ENCODE data around the gene STX18. TPM values are rescaled to one million over a fixed set of nuclear protein-coding genes. Genes with fewer than 3 reads are reported as not detected.

Gene STX18
- total RNA-seq, 1 donor from 2014 or later = 33.9 TPM

- no peak overlapping the region for H3K27ac Mint-ChIP-seq
- H3K9me3 Mint-ChIP-seq = no peaks in the 10 kb centered on the region
- TF ChIP-seq EZH2 (IDR thresholded peaks at IDR 0.05) (no peak), CTCF (IDR thresholded peaks at IDR 0.05) (no peak), EZH2phosphoT487 (IDR thresholded peaks at IDR 0.05) (no peak)
- Histone ChIP-seq H3K4me2 (no peak overlapping the region), H4K20me1 (ENCODE audit: low read depth) (peaks cover 12% of the 10 kb centered on the region), H3K36me3 (no peaks in the 10 kb centered on the region), H3K27ac (no peak overlapping the region), H3K9ac (no peak overlapping the region), H3K4me1 (peaks cover 15% of the 10 kb centered on the region), H3F3A (ENCODE audit: low read depth) (peaks cover 13% of the 10 kb centered on the region), H3K4me3 (no peak overlapping the region), H2AFZ (replicated peaks) (no peak overlapping the region), H3K9me3 (ENCODE audit: low read depth) (no peaks in the 10 kb centered on the region), H3K27me3 (no peaks in the 10 kb centered on the region), H3K79me2 (ENCODE audit: low read depth) (no peaks in the 10 kb centered on the region)
- H3K4me1 Mint-ChIP-seq = peaks cover 45% of the 10 kb centered on the region
- H3K36me3 Mint-ChIP-seq = peaks cover 7% of the 10 kb centered on the region
- H3K4me3 Mint-ChIP-seq = no peak overlapping the region
- no peaks in the 10 kb centered on the region for H3K27me3 Mint-ChIP-seq (ENCODE audit: insufficient read depth, low read depth)
- no peak for DNase-seq (ENCODE audit: low spot score)
Observed at GRCh38 chr4:4428966-4429875, 112.6 kb downstream of the STX18 start.

- Histone ChIP-seq H3K4me1 (peaks cover 15% of the 10 kb centered on the region), H3K4me3 (no peak overlapping the region), H3K79me2 (ENCODE audit: low read depth) (no peaks in the 10 kb centered on the region), H3K9ac (no peak overlapping the region), H3F3A (ENCODE audit: low read depth) (peaks cover 13% of the 10 kb centered on the region), H3K27ac (no peak overlapping the region), H3K36me3 (no peaks in the 10 kb centered on the region), H3K27me3 (no peaks in the 10 kb centered on the region), H3K9me3 (ENCODE audit: low read depth) (no peaks in the 10 kb centered on the region), H3K4me2 (peak overlapping the region; percentile 6), H4K20me1 (ENCODE audit: low read depth) (peaks cover 12% of the 10 kb centered on the region), H2AFZ (replicated peaks) (no peak overlapping the region)
- Mint-ChIP-seq H3K27ac (no peak overlapping the region), H3K9me3 (no peaks in the 10 kb centered on the region), H3K27me3 (ENCODE audit: insufficient read depth, low read depth) (no peaks in the 10 kb centered on the region), H3K36me3 (peaks cover 8% of the 10 kb centered on the region), H3K4me1 (peaks cover 56% of the 10 kb centered on the region), H3K4me3 (no peak overlapping the region)
- no peak for DNase-seq (ENCODE audit: low spot score)
- TF ChIP-seq EZH2phosphoT487 (IDR thresholded peaks at IDR 0.05) (no peak), EZH2 (IDR thresholded peaks at IDR 0.05) (no peak), CTCF (IDR thresholded peaks at IDR 0.05) (no peak)
Observed at GRCh38 chr4:4427886-4428285, 114.0 kb downstream of the STX18 start.

- peak; percentile 71 for DNase-seq (ENCODE audit: low spot score)
- peaks cover 13% of the 10 kb centered on the region for H3F3A ChIP-seq (ENCODE audit: low read depth)
- peaks cover 8% of the 10 kb centered on the region for H3K36me3 Mint-ChIP-seq
- no peak overlapping the region for H2AFZ ChIP-seq (replicated peaks)
- no peak overlapping the region for H3K9ac ChIP-seq
- no peaks in the 10 kb centered on the region for H3K36me3 ChIP-seq
- H3K27ac ChIP-seq = no peak overlapping the region
- peaks cover 15% of the 10 kb centered on the region for H3K4me1 ChIP-seq
- H3K9me3 ChIP-seq (ENCODE audit: low read depth) = no peaks in the 10 kb centered on the region
- H3K27me3 ChIP-seq = no peaks in the 10 kb centered on the region
- H3K79me2 ChIP-seq (ENCODE audit: low read depth) = no peaks in the 10 kb centered on the region
- H3K4me1 Mint-ChIP-seq = peaks cover 59% of the 10 kb centered on the region
- H3K4me3 Mint-ChIP-seq = no peak overlapping the region
- no peak overlapping the region for H3K4me3 ChIP-seq
- H4K20me1 ChIP-seq (ENCODE audit: low read depth) = peaks cover 12% of the 10 kb centered on the region
- H3K4me2 ChIP-seq = peak overlapping the region; percentile 6
- no peak overlapping the region for H3K27ac Mint-ChIP-seq
- no peaks in the 10 kb centered on the region for H3K9me3 Mint-ChIP-seq
- no peaks in the 10 kb centered on the region for H3K27me3 Mint-ChIP-seq (ENCODE audit: insufficient read depth, low read depth)
- TF ChIP-seq EZH2phosphoT487 (IDR thresholded peaks at IDR 0.05) (no peak), CTCF (IDR thresholded peaks at IDR 0.05) (no peak)
Observed at GRCh38 chr4:4427121-4427870, 114.6 kb downstream of the STX18 start.

Data from neural progenitor cell (in vitro differentiated cells).